SK-N-MC (cell line): ENCODE data around the gene CFLAR.

Experiments
- EZH2 ChIP-seq: fragments of 200-600 bp; sonication (generic); IDR thresholded peaks from one replicate; pipeline ENCODE4 v1.6.1; 2017; ENCODE audit warnings: antibody characterized with exemption
- POLR2AphosphoS5 ChIP-seq: IDR thresholded peaks from 2 replicates; pipeline ENCODE4 v1.6.1; 2012; ENCODE audit warnings: mild to moderate bottlenecking, low read depth, low read length, borderline replicate concordance

GRCh38 chr2:201167546-201167945 is 51.6 kb downstream of the CFLAR start:
- no peak for TF ChIP-seq EZH2
- TF ChIP-seq POLR2AphosphoS5 = no peak
